HG03175 (cell line): Measurements from ENCODE around the gene GRM8.

Source experiments
- ATAC-seq: cut with Tn5 transposase; IDR thresholded peaks from one replicate; pipeline ENCODE4 v1.9.1; 2021; ENCODE audit warnings: mild to moderate bottlenecking, moderate library complexity; ENCODE audit not compliant: unreplicated experiment

Gene GRM8

DNA sequence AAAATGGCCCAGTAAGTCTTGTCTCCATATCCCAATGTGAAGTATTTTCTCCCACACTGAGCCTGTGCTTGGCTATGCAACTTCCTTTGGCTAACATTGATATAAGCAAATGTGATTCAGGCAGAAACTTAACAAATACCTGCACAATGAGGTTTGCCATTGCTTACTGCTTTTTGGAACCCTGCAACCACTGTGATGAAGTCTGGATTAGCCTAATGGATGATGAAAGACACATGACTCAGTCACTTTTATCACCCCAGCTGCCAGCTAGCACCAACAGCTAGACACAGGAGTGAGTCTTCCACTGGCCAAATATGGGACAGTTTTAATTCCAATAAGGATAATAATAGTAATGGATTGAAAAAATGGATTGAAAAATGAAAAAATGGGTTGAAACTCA lies 854.5 kb downstream of the GRM8 start:
- no peak for ATAC-seq

DNA sequence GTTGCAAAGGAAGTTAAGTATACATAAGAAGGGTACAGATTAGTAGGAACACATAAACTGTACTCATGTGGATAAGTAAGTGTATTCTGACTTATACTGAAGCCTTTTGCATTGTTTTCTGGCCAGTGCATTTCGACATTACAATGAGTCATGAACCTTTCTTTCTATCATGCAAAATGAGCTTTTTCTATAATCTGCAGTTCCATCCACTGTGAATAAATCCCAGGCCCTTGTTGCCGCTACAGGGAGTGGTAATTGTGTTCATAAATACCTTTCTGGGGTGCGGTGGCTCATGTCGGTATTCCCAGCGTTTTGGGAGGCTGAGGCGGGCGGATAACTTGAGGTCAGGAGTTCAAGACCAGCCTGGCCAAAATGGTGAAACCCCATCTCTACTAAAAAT lies 858.3 kb downstream of the GRM8 start:
- ATAC-seq: no peak
